ENCODE measurements around the gene SLC18B1. TPM values are rescaled to one million over a fixed set of nuclear protein-coding genes. Genes with fewer than 3 reads are reported as not detected.

Gene SLC18B1
- total RNA-seq, 6 donors from 2014 or later = 3.6 to 12.0 (median 6.2) TPM

DNA sequence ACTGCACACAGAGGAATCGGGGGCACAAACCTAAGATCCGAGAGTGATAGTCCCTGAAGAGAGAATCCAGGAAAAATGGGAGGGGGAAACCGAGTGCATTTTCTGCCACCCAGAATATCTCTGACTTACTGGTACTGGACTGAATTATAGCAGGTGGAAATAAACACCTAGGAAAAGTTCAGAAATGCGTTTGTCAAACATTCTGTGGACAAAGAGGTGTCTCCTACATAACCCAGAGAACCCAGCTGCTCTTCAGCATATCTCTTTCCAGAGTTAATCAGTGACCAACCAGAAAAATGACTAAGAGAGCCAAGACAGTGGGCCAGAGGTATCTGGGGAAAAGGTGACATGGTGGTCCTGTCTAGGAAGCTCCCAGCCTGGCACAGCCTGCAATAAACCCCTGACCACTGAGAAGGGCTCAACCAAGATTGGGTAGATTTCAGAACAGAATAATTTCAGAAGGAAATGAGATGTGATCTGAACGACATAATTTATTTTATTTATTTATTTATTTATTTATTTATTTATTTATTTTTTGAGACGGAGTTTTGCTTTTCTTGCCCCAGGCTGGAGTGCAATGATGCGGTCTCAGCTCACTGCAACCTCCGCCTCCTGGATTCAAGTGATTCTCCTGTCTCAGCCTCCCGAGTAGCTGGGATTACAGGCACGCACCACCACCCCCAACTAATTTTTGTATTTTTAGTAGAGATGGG is 78.5 kb downstream of the SLC18B1 start:
- WGBS, 2 donors = 94 to 95% methylated on average over 10 of the region's 10 CpGs
- TF ChIP-seq EP300 (IDR thresholded peaks at IDR 0.05) (no peak), POLR2A (IDR thresholded peaks at IDR 0.05) (no peak), POLR2AphosphoS5 (IDR thresholded peaks at IDR 0.05) (no peak)
- TF ChIP-seq, protein P1, sequence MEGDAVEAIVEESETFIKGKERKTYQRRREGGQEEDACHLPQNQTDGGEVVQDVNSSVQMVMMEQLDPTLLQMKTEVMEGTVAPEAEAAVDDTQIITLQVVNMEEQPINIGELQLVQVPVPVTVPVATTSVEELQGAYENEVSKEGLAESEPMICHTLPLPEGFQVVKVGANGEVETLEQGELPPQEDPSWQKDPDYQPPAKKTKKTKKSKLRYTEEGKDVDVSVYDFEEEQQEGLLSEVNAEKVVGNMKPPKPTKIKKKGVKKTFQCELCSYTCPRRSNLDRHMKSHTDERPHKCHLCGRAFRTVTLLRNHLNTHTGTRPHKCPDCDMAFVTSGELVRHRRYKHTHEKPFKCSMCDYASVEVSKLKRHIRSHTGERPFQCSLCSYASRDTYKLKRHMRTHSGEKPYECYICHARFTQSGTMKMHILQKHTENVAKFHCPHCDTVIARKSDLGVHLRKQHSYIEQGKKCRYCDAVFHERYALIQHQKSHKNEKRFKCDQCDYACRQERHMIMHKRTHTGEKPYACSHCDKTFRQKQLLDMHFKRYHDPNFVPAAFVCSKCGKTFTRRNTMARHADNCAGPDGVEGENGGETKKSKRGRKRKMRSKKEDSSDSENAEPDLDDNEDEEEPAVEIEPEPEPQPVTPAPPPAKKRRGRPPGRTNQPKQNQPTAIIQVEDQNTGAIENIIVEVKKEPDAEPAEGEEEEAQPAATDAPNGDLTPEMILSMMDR (IDR thresholded peaks at IDR 0.05) = no peak
- Histone ChIP-seq H3K27me3 (no peaks in the 10 kb centered on the region), H3K9me3 (no peaks in the 10 kb centered on the region), H3K27ac (no peak overlapping the region), H3K36me3 (no peaks in the 10 kb centered on the region), H3K4me1 (no peaks in the 10 kb centered on the region), H3K4me3 (no peak overlapping the region)
- no peak for ATAC-seq (ENCODE audit: low FRiP score in 2 of 2)
- DNase-seq = no peak

Small RNAs within 50 kb of the gene (small RNA-seq; reads per million reads assigned to genes)
- 6.9 to 37.7 (median 11.5) reads per million in 4 donors for gene SNORA33
- 2,150 to 14,095 (median 8,060) reads per million in 4 donors for gene SNORD100
- gene SNORD101 = 6,290 to 11,099 (median 8,584) reads per million in 4 donors

Other genes starting within 250 kb of the SLC18B1 start
- not detected for gene TAAR8, start 246.0 kb downstream of the SLC18B1 start, total RNA-seq
- not detected for gene TAAR6, start 228.3 kb downstream of the SLC18B1 start, total RNA-seq
- not detected for gene TAAR5, start 208.9 kb downstream of the SLC18B1 start, total RNA-seq
- not detected for gene TAAR2, start 174.4 kb downstream of the SLC18B1 start, total RNA-seq
- not detected for gene TAAR1, start 139.5 kb downstream of the SLC18B1 start, total RNA-seq
- gene VNN1, start 84.6 kb downstream of the SLC18B1 start, total RNA-seq = 1 to 10 TPM in 5 of 6 donors, under 1 TPM in 1; 0.67 to 9.4 (median 4.7) TPM
- gene VNN2, start 40.7 kb downstream of the SLC18B1 start, total RNA-seq = 10 to 100 TPM in 5 of 6 donors, 1 to 10 TPM in 1; 5.2 to 29.3 (median 16.9) TPM
- gene RPS12, start 15.9 kb upstream of the SLC18B1 start, total RNA-seq = 1,000 to 10,000 TPM in 2 of 6 donors, 100 to 1,000 TPM in 4; 352 to 1,509 (median 888) TPM